ENCODE measurements around the gene KCNG2. TPM values are rescaled to one million over a fixed set of nuclear protein-coding genes. Genes with fewer than 3 reads are reported as not detected.

KCNG2 gene
- total and polyA plus RNA-seq, 4 donors = 0.03 to 0.23 (median 0.08) TPM; not detected in 1

DNA sequence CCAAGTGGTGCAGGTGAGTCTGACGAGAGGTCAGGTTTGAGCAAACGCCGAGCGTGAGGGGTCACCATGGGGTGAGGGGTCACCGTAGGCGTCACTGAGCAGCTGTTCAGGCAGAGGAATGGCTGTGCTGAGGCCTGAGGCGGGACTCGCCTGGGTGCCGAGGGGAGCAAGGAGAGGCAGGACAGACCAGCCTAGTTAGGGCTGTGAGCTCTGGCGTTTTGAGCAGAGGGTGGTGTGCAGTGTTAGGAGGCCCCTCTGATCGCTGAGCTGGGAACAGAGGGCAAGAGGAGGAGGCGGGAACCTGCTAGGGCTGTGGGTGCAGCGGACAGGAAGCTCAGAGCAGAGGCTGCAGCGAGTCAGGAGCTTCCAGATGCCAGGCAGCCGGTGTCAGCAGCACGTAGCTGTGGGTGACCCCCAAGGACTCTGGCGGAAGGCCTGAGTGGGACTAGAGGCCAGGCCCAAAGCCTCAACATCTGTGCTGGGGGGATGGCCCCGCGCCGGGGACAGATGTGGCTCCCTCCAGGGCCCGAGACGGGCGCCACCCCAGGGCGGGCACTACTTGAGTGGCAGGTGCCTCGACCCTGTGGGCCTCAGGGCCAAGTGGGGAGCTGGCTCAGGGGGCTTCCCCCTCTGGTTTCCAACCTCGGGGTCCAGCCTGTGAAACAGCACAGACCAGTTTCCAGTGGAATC is 55.7 kb downstream of the KCNG2 start:
- peak; percentile 28 for DNase-seq (ENCODE audit: low spot score)
- TF ChIP-seq JUND (IDR thresholded peaks at IDR 0.05) (no peak), TAF1 (conservative IDR thresholded peaks at IDR 0.05) (no peak), FOXA1 (IDR thresholded peaks at IDR 0.05) (no peak), HNF4G (IDR thresholded peaks at IDR 0.05) (no peak), RXRA (IDR thresholded peaks at IDR 0.05) (no peak)
- TF ChIP-seq, protein P1, sequence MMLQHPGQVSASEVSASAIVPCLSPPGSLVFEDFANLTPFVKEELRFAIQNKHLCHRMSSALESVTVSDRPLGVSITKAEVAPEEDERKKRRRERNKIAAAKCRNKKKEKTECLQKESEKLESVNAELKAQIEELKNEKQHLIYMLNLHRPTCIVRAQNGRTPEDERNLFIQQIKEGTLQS (IDR thresholded peaks at IDR 0.05) = no peak

DNA sequence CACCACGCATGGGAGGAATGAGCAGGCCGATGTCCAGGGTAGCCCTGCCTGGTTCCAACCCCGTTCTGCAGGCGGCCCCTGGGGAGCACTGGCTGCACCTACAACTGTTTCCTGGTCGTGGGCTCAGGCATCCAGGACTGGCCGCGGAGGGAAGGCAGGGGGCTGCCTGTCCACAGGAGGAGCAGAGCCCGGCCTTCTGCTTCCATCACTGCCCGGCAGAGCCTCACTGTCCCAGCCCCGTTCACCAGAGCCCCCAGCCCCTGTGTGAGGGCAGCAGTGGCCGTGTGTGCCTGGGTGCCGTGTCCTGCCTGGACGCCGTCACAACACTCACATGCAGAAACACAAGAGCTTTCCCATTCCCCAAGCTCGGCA is 56.2 kb downstream of the KCNG2 start:
- WGBS = 86% methylated on average over 15 of the region's 15 CpGs
- TF ChIP-seq JUND (IDR thresholded peaks at IDR 0.05) = no peak
- no peak for TF ChIP-seq RXRA (IDR thresholded peaks at IDR 0.05)
- TF ChIP-seq, protein P2, sequence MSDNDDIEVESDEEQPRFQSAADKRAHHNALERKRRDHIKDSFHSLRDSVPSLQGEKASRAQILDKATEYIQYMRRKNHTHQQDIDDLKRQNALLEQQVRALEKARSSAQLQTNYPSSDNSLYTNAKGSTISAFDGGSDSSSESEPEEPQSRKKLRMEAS (IDR thresholded peaks at IDR 0.05) = no peak
- TF ChIP-seq, protein P3, sequence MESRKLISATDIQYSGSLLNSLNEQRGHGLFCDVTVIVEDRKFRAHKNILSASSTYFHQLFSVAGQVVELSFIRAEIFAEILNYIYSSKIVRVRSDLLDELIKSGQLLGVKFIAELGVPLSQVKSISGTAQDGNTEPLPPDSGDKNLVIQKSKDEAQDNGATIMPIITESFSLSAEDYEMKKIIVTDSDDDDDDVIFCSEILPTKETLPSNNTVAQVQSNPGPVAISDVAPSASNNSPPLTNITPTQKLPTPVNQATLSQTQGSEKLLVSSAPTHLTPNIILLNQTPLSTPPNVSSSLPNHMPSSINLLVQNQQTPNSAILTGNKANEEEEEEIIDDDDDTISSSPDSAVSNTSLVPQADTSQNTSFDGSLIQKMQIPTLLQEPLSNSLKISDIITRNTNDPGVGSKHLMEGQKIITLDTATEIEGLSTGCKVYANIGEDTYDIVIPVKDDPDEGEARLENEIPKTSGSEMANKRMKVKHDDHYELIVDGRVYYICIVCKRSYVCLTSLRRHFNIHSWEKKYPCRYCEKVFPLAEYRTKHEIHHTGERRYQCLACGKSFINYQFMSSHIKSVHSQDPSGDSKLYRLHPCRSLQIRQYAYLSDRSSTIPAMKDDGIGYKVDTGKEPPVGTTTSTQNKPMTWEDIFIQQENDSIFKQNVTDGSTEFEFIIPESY (IDR thresholded peaks at IDR 0.05) = no peak
- TF ChIP-seq SP1 (IDR thresholded peaks at IDR 0.05) = no peak
- no peak for TF ChIP-seq NR2F2 (IDR thresholded peaks at IDR 0.05)
- TF ChIP-seq TAF1 (conservative IDR thresholded peaks at IDR 0.05) = no peak
- Histone ChIP-seq H3K27me3 (ENCODE audit: control insufficient read depth in 4 of 4, insufficient read depth in 4 of 4, low read length in 3 of 4) (peaks cover 0 to 4% (median 2%) of the 10 kb centered on the region in 4 donors), H3K27ac (ENCODE audit: low read depth in 1 of 2, low read length in 2 of 2) (no peak overlapping the region), H3K9me3 (ENCODE audit: control insufficient read depth in 4 of 4, low read length in 3 of 4) (peaks cover 0 to 4% (median 0%) of the 10 kb centered on the region in 4 donors), H3K4me1 (ENCODE audit: control insufficient read depth in 4 of 4, insufficient read depth in 4 of 4, low read length in 3 of 4) (no peaks in the 10 kb centered on the region), H3K9ac (ENCODE audit: low read depth in 1 of 2, low read length in 2 of 2) (no peak overlapping the region), H3K4me3 (ENCODE audit: low read depth in 1 of 3, low read length in 3 of 3) (no peak overlapping the region), H3K36me3 (ENCODE audit: control insufficient read depth in 4 of 4, insufficient read depth in 3 of 4, low read depth in 1 of 4, low read length in 3 of 4) (no peaks in the 10 kb centered on the region)
- DNase-seq (ENCODE audit: low spot score) = no peak

More for the DNA sequence above, 55.7 kb downstream of the KCNG2 start:
- H3K9ac ChIP-seq (ENCODE audit: low read depth in 1 of 2, low read length in 2 of 2) = no peak overlapping the region
- no peak overlapping the region for H3K4me3 ChIP-seq (ENCODE audit: low read depth in 1 of 3, low read length in 3 of 3)
- H3K27ac ChIP-seq (ENCODE audit: low read depth in 1 of 2, low read length in 2 of 2) = no peak overlapping the region
- no peaks in the 10 kb centered on the region for H3K36me3 ChIP-seq (ENCODE audit: control insufficient read depth in 4 of 4, insufficient read depth in 3 of 4, low read depth in 1 of 4, low read length in 3 of 4)
- H3K9me3 ChIP-seq (ENCODE audit: control insufficient read depth in 4 of 4, low read length in 3 of 4) = peaks cover 0 to 4% (median 0%) of the 10 kb centered on the region in 4 donors
- H3K27me3 ChIP-seq (ENCODE audit: control insufficient read depth in 4 of 4, insufficient read depth in 4 of 4, low read length in 3 of 4) = peaks cover 0 to 4% (median 2%) of the 10 kb centered on the region in 4 donors
- 73% methylated on average over 26 of the region's 26 CpGs for WGBS
- H3K4me1 ChIP-seq (ENCODE audit: control insufficient read depth in 4 of 4, insufficient read depth in 4 of 4, low read length in 3 of 4) = no peaks in the 10 kb centered on the region

DNA sequence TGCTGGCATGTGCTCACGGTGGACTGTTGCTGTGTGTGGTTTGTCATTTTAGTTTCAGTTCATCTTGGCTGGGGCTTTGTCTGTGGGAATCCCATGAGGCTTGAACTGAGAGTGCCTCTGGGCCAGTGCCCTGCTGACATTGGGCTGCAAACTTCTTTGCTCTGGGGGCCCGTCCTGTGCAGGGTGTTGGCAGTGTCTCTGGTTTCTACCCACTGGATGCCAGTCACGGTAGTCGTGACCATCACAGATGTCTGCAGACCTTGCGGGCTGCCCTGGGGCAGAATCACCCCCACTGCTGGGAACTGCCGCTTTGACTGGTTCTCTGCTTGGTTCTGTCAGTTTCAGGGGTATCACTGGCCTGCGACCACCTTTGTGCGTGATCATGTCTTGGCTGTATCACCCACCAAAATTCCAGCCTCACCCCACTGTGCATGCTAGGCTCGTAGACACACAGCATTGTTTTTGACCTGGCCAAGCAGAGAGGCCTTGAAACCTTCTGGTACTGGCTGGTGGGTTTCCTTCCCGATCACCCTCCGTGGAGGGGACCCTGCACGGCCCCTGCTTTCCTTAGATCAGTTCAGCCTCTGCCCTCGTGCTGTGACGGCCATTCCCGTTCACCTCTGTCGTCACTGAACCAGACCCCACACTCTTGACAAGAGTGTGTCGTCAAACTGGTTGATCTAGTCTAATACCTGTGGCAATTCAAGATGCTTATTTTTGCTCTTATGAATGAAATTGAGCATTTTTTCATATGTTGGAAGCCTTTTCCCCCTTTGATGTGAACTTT is 57.6 kb downstream of the KCNG2 start:
- WGBS = 82% methylated on average over 17 of the region's 17 CpGs
- no peak overlapping the region for H3K4me3 ChIP-seq (ENCODE audit: low read depth in 1 of 3, low read length in 3 of 3)
- TF ChIP-seq FOXA2 (IDR thresholded peaks at IDR 0.05) = no peak
- no peak for TF ChIP-seq JUND (IDR thresholded peaks at IDR 0.05)
- no peak for TF ChIP-seq NR2F2 (IDR thresholded peaks at IDR 0.05)
- no peak for TF ChIP-seq RXRA (IDR thresholded peaks at IDR 0.05)
- no peak for TF ChIP-seq GABPA (IDR thresholded peaks at IDR 0.05 in 1 of 2, conservative IDR thresholded peaks at IDR 0.05 in 1 of 2)
- TF ChIP-seq FOXA1 (IDR thresholded peaks at IDR 0.05) = no peak
- TF ChIP-seq HNF4A (conservative IDR thresholded peaks at IDR 0.05) = no peak
- no peak for TF ChIP-seq TAF1 (conservative IDR thresholded peaks at IDR 0.05)
- TF ChIP-seq SP1 (IDR thresholded peaks at IDR 0.05) = no peak
- TF ChIP-seq RAD21 (IDR thresholded peaks at IDR 0.05) = no peak
- TF ChIP-seq, protein P3 (IDR thresholded peaks at IDR 0.05) = no peak
- no peak for TF ChIP-seq HNF4G (IDR thresholded peaks at IDR 0.05)
- TF ChIP-seq, protein P4, sequence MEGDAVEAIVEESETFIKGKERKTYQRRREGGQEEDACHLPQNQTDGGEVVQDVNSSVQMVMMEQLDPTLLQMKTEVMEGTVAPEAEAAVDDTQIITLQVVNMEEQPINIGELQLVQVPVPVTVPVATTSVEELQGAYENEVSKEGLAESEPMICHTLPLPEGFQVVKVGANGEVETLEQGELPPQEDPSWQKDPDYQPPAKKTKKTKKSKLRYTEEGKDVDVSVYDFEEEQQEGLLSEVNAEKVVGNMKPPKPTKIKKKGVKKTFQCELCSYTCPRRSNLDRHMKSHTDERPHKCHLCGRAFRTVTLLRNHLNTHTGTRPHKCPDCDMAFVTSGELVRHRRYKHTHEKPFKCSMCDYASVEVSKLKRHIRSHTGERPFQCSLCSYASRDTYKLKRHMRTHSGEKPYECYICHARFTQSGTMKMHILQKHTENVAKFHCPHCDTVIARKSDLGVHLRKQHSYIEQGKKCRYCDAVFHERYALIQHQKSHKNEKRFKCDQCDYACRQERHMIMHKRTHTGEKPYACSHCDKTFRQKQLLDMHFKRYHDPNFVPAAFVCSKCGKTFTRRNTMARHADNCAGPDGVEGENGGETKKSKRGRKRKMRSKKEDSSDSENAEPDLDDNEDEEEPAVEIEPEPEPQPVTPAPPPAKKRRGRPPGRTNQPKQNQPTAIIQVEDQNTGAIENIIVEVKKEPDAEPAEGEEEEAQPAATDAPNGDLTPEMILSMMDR (IDR thresholded peaks at IDR 0.05; ENCODE audit: low read depth, low read length, missing input control) = no peak
- TF ChIP-seq, protein P2 (IDR thresholded peaks at IDR 0.05) = no peak
- no peak for TF ChIP-seq YY1 (IDR thresholded peaks at IDR 0.05)
- TF ChIP-seq EGR1 (IDR thresholded peaks at IDR 0.05; ENCODE audit: low read depth in 2 of 2) = no peak

More for the DNA sequence above, 57.6 kb downstream of the KCNG2 start:
- no peaks in the 10 kb centered on the region for H3K4me1 ChIP-seq (ENCODE audit: control insufficient read depth in 4 of 4, insufficient read depth in 4 of 4, low read length in 3 of 4)
- peaks cover 0 to 4% (median 0%) of the 10 kb centered on the region in 4 donors for H3K9me3 ChIP-seq (ENCODE audit: control insufficient read depth in 4 of 4, low read length in 3 of 4)
- no peak overlapping the region for H3K9ac ChIP-seq (ENCODE audit: low read depth in 1 of 2, low read length in 2 of 2)
- H3K36me3 ChIP-seq (ENCODE audit: control insufficient read depth in 4 of 4, insufficient read depth in 3 of 4, low read depth in 1 of 4, low read length in 3 of 4) = no peaks in the 10 kb centered on the region
- peaks cover 0 to 4% (median 2%) of the 10 kb centered on the region in 4 donors for H3K27me3 ChIP-seq (ENCODE audit: control insufficient read depth in 4 of 4, insufficient read depth in 4 of 4, low read length in 3 of 4)
- peak; percentile 21 for DNase-seq (ENCODE audit: low spot score)
- no peak overlapping the region for H3K27ac ChIP-seq (ENCODE audit: low read depth in 1 of 2, low read length in 2 of 2)

Data from liver (tissue), 9 donors.